Breast epithelium (tissue), 4 donors: ENCODE data around the gene GARRE1. TPM values are rescaled to one million over a fixed set of nuclear protein-coding genes. Genes with fewer than 3 reads are reported as not detected.
"Not testable (repeated sequence)": the region's sequence is repeated elsewhere in the genome, so short reads cannot be mapped to it uniquely, and the experiment has no call there.

Experiments used
- DNase-seq, 2 donors: peaks; one replicate each; pipeline ENCODE4 v3.0.0-alpha.2; 2019; ENCODE audit warnings: low spot score in 2 of 2
- H3K27ac ChIP-seq, 2 donors: fragments of 200-600 bp; sonication (generic) in 1 of 2; one replicate each; pipeline ENCODE4 v1.5.1; 2016 to 2019; ENCODE audit warnings: mild to moderate bottlenecking in 1 of 2
- H3K27me3 ChIP-seq, 2 donors: fragments of 200-600 bp; sonication (generic) in 1 of 2; one replicate each; pipeline versions ENCODE4 v1.5.1 to v1.6.0; 2017 to 2019; ENCODE audit warnings: control low read depth in 1 of 2, mild to moderate bottlenecking in 1 of 2
- H3K36me3 ChIP-seq: fragments of 200-600 bp; one replicate; pipeline ENCODE4 v1.5.1; 2019
- H3K4me1 ChIP-seq, 2 donors: fragments of 200-600 bp; sonication (generic); one replicate each; pipeline ENCODE4 v1.5.1; 2016 to 2019; ENCODE audit warnings: control low read depth in 1 of 2
- H3K4me3 ChIP-seq, 3 donors: fragments of 200-600 bp; sonication (generic); 1 replicate in 2 of 3; 2 replicates in 1 of 3; pipeline ENCODE4 v1.5.1; 2016 to 2019; ENCODE audit warnings: mild to moderate bottlenecking in 3 of 3, moderate library complexity in 2 of 3
- H3K9me3 ChIP-seq, 2 donors: fragments of 200-600 bp; sonication (generic) in 1 of 2; one replicate each; pipeline ENCODE4 v1.5.1; 2016 to 2019; ENCODE audit warnings: control low read depth in 1 of 2
- CTCF ChIP-seq, 3 donors: fragments of 450-650 bp; IDR thresholded peaks; one replicate each; pipeline ENCODE4 v1.5.1; 2016 to 2017; ENCODE audit warnings: antibody characterized with exemption in 3 of 3, mild to moderate bottlenecking in 3 of 3, moderate library complexity in 3 of 3
- POLR2A ChIP-seq: fragments of 450-650 bp; IDR thresholded peaks from one replicate; pipeline ENCODE4 v1.6.1; 2016; ENCODE audit warnings: antibody characterized with exemption, mild to moderate bottlenecking, moderate library complexity
- POLR2AphosphoS5 ChIP-seq, 3 donors: sonication (generic); formaldehyde crosslinking; IDR thresholded peaks; one replicate each; pipeline ENCODE4 v1.6.1; 2017; ENCODE audit warnings: antibody characterized with exemption in 3 of 3
- intact Hi-C: fragments of 100-400 bp; cut with DNase I; formaldehyde crosslinking; loops from one replicate; pipeline ENCODE4 v1.15.1; 2023; ENCODE audit warnings: low total_unique reads
- total RNA-seq, 3 donors: library from RNA; depleted of rRNA; stranded (reverse); fragments of >200 nt; gene quantifications; one replicate each; pipeline ENCODE4 v1.1.0, GENCODE V29; 2016

GARRE1 gene
- total RNA-seq, 3 donors from 2014 or later, result 21.0 to 43.9 (median 25.2) TPM

GRCh38 chr19:34276614-34277013 is 22.3 kb downstream of the GARRE1 start:
- Histone ChIP-seq H3K27me3 (no peaks in the 10 kb centered on the region), H3K27ac (peak overlapping the region; percentile 23 to 26), H3K36me3 (no peaks in the 10 kb centered on the region), H3K4me1 (no peaks in the 10 kb centered on the region), H3K9me3 (no peaks in the 10 kb centered on the region), H3K4me3 (no peak overlapping the region)
- no peak for DNase-seq
- intact Hi-C loops, result no loop called here
- TF ChIP-seq POLR2AphosphoS5 (IDR thresholded peaks at IDR 0.05) (no peak), CTCF (IDR thresholded peaks at IDR 0.05) (no peak), POLR2A (no peak)

- TF ChIP-seq POLR2A, result no peak
- TF ChIP-seq CTCF (IDR thresholded peaks at IDR 0.05), result no peak
- DNase-seq, result no peak
- Histone ChIP-seq H3K27ac (peak overlapping the region; percentile 23 to 26), H3K27me3 (no peaks in the 10 kb centered on the region), H3K36me3 (no peaks in the 10 kb centered on the region), H3K4me3 (no peak overlapping the region), H3K4me1 (no peaks in the 10 kb centered on the region), H3K9me3 (no peaks in the 10 kb centered on the region)
- intact Hi-C loops, result no loop called here
Observed at GRCh38 chr19:34277244-34277643, 22.9 kb downstream of the GARRE1 start.

GRCh38 chr19:34278783-34279182 is 24.4 kb downstream of the GARRE1 start:
- TF ChIP-seq CTCF (IDR thresholded peaks at IDR 0.05) (no peak), POLR2AphosphoS5 (IDR thresholded peaks at IDR 0.05) (no peak), POLR2A (no peak)
- H3K36me3 ChIP-seq, result no peaks in the 10 kb centered on the region
- H3K27ac ChIP-seq, result no peak overlapping the region
- intact Hi-C loops, result no loop called here
- DNase-seq, result no peak
- H3K9me3 ChIP-seq, result no peaks in the 10 kb centered on the region
- no peak overlapping the region for H3K4me3 ChIP-seq
- no peaks in the 10 kb centered on the region for H3K27me3 ChIP-seq
- peaks cover 0 to 6% of the 10 kb centered on the region in 2 donors for H3K4me1 ChIP-seq

- H3K4me3 ChIP-seq, DNase-seq, H3K27me3 ChIP-seq, H3K36me3 ChIP-seq, H3K4me1 ChIP-seq, H3K9me3 ChIP-seq, intact Hi-C loops, H3K27ac ChIP-seq: not testable (repeated sequence)
Observed at GRCh38 chr19:34281444-34281843, 27.1 kb downstream of the GARRE1 start.

GRCh38 chr19:34282611-34283519 is 28.5 kb downstream of the GARRE1 start:
- peaks cover 0 to 6% of the 10 kb centered on the region in 2 donors for H3K4me1 ChIP-seq
- TF ChIP-seq POLR2AphosphoS5 (IDR thresholded peaks at IDR 0.05) (no peak), POLR2A (no peak)
- no peaks in the 10 kb centered on the region for H3K27me3 ChIP-seq
- H3K9me3 ChIP-seq, result no peaks in the 10 kb centered on the region
- no peaks in the 10 kb centered on the region for H3K36me3 ChIP-seq
- DNase-seq, result no peak
- intact Hi-C loops, result no loop called here
- H3K4me3 ChIP-seq, result no peak overlapping the region
- peak overlapping the region in 1 of 2 donors; percentile 22 for H3K27ac ChIP-seq

GRCh38 chr19:34284505-34284904 is 30.2 kb downstream of the GARRE1 start:
- no peak for TF ChIP-seq CTCF (IDR thresholded peaks at IDR 0.05)
- no peak for TF ChIP-seq POLR2AphosphoS5 (IDR thresholded peaks at IDR 0.05)
- no peak for TF ChIP-seq POLR2A
- Histone ChIP-seq H3K27ac (no peak overlapping the region), H3K4me3 (no peak overlapping the region), H3K4me1 (peaks cover 0 to 6% of the 10 kb centered on the region in 2 donors), H3K36me3 (no peaks in the 10 kb centered on the region), H3K27me3 (no peaks in the 10 kb centered on the region), H3K9me3 (no peaks in the 10 kb centered on the region)
- DNase-seq, result no peak
- intact Hi-C loops, result no loop called here
